ENCODE measurements around the gene BCL2.

DNA sequence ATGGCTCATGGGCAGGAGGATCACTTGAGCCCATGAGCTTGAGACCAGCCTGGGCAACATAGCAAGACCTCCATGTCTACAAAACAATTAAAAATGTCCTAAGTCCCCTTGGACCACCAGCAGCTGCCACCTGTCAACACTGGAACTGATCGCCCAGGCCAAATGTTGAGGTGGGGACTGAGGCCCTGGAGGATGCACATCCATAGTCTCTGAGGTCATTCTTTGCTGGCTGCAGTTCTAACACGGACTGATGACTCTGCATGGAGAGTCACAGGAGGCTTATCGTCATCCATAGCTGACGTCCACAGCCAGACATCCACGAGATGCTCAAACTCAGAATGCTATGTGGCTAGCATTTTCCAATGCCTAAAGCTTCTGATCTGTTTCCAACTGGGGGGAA is 151.3 kb downstream of the BCL2 start:
- TF ChIP-seq, protein P1, sequence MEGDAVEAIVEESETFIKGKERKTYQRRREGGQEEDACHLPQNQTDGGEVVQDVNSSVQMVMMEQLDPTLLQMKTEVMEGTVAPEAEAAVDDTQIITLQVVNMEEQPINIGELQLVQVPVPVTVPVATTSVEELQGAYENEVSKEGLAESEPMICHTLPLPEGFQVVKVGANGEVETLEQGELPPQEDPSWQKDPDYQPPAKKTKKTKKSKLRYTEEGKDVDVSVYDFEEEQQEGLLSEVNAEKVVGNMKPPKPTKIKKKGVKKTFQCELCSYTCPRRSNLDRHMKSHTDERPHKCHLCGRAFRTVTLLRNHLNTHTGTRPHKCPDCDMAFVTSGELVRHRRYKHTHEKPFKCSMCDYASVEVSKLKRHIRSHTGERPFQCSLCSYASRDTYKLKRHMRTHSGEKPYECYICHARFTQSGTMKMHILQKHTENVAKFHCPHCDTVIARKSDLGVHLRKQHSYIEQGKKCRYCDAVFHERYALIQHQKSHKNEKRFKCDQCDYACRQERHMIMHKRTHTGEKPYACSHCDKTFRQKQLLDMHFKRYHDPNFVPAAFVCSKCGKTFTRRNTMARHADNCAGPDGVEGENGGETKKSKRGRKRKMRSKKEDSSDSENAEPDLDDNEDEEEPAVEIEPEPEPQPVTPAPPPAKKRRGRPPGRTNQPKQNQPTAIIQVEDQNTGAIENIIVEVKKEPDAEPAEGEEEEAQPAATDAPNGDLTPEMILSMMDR (IDR thresholded peaks at IDR 0.05), result no peak
- TF ChIP-seq ZFX (IDR thresholded peaks at IDR 0.05; ENCODE audit: borderline replicate concordance), result no peak
